Tibial nerve (tissue), 4 donors: ENCODE results near the gene EHD2. TPM values are rescaled to one million over a fixed set of nuclear protein-coding genes. Genes with fewer than 3 reads are reported as not detected.
A peak's percentile ranks its signal among the peaks of the same experiment; 100 is the strongest.

Experiments
- DNase-seq, 2 donors: peaks; one replicate each; pipeline ENCODE4 v3.0.0-alpha.2; 2019; ENCODE audit warnings: low spot score in 2 of 2
- H3K27ac ChIP-seq, 4 donors: fragments of 200-600 bp; sonication (generic) in 3 of 4; one replicate each; pipeline ENCODE4 v1.5.1; 2017 to 2019; ENCODE audit warnings: mild to moderate bottlenecking in 1 of 4
- H3K27me3 ChIP-seq, 2 donors: fragments of 200-600 bp; sonication (generic) in 1 of 2; one replicate each; pipeline versions ENCODE4 v1.5.1 to v1.6.0; 2017 to 2019
- H3K36me3 ChIP-seq, 3 donors: fragments of 200-600 bp; sonication (generic); one replicate each; pipeline ENCODE4 v1.5.1; 2018 to 2019
- H3K4me1 ChIP-seq, 4 donors: fragments of 200-600 bp; sonication (generic) in 3 of 4; one replicate each; pipeline ENCODE4 v1.5.1; 2017 to 2019
- H3K4me3 ChIP-seq, 4 donors: fragments of 200-600 bp; sonication (generic) in 3 of 4; one replicate each; pipeline ENCODE4 v1.5.1; 2017 to 2019; ENCODE audit warnings: mild to moderate bottlenecking in 1 of 4, moderate library complexity in 1 of 4
- H3K9me3 ChIP-seq, 4 donors: fragments of 200-600 bp; sonication (generic) in 3 of 4; one replicate each; pipeline ENCODE4 v1.5.1; 2017 to 2019
- CTCF ChIP-seq, 5 experiments: fragments of 200-600 bp in 3 of 5; fragments of 450-650 bp in 2 of 5; sonication (generic) in 3 of 5; IDR thresholded peaks; one replicate each; pipeline ENCODE4 v1.5.1; 2016 to 2019; ENCODE audit warnings: antibody characterized with exemption in 5 of 5, mild to moderate bottlenecking in 3 of 5, moderate library complexity in 2 of 5
- EP300 ChIP-seq, 2 donors: sonication (generic); formaldehyde crosslinking; IDR thresholded peaks; one replicate each; pipeline ENCODE4 v1.6.1; 2017; ENCODE audit warnings: antibody characterized with exemption in 2 of 2, mild to moderate bottlenecking in 1 of 2
- POLR2A ChIP-seq, 2 donors: fragments of 450-650 bp; IDR thresholded peaks; one replicate each; pipeline ENCODE4 v1.6.1; 2017; ENCODE audit warnings: antibody characterized with exemption in 2 of 2, mild to moderate bottlenecking in 2 of 2, moderate library complexity in 2 of 2
- WGBS, 2 donors: methylation state at CpG; one replicate each; pipeline ENCODE4 v1.1.5; 2018; 5-methylcytosine and 5-hydroxymethylcytosine counted together
- total RNA-seq, 4 donors: library from RNA; depleted of rRNA; stranded (reverse); fragments of >200 nt; gene quantifications; one replicate each; pipeline ENCODE4 v1.1.0, GENCODE V29; 2016

EHD2 gene
- total RNA-seq, 4 donors from 2014 or later, result 128 to 196 (median 159) TPM

DNA sequence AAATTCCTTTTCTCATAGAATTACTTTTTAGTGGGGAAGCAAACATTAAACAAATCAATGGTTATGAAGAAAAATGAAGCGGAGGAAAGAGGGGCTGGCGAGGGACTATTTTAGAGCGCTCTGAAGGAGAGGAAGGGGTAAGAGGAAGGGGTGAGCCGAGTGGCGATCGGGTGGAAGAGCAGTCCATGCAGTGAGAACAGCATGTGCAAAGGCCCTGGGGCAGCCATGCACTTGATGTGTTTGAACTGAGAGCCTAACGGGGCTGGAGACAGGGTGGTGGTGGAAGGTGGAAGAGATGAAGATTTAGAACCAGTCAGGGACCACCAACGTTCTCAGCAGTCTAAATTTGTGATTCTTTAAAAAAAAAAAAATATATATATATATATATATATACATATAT, 17.7 kb downstream of the EHD2 start:
- 90 to 93% methylated on average over 8 of the region's 8 CpGs for WGBS, 2 donors
- TF ChIP-seq CTCF (IDR thresholded peaks at IDR 0.05), result no peak
- TF ChIP-seq POLR2A (IDR thresholded peaks at IDR 0.05), result no peak
- TF ChIP-seq EP300 (IDR thresholded peaks at IDR 0.05), result no peak
- no peaks in the 10 kb centered on the region for H3K27me3 ChIP-seq
- peaks cover 0 to 72% (median 3%) of the 10 kb centered on the region in 3 donors for H3K36me3 ChIP-seq
- peaks cover 0 to 45% (median 12%) of the 10 kb centered on the region in 4 donors for H3K4me1 ChIP-seq
- DNase-seq, result no peak
- no peak overlapping the region for H3K4me3 ChIP-seq
- peak overlapping the region in 2 of 4 donors; percentile 82 to 90 for H3K27ac ChIP-seq
- no peaks in the 10 kb centered on the region for H3K9me3 ChIP-seq

- Histone ChIP-seq H3K9me3 (no peaks in the 10 kb centered on the region), H3K27ac (peak overlapping the region in 1 of 4 donors; percentile 54), H3K4me1 (peaks cover 0 to 5% (median under 1%) of the 10 kb centered on the region in 4 donors), H3K36me3 (peaks cover 0 to 79% (median 5%) of the 10 kb centered on the region in 3 donors), H3K4me3 (no peak overlapping the region), H3K27me3 (no peaks in the 10 kb centered on the region)
- no peak for DNase-seq
- TF ChIP-seq EP300 (IDR thresholded peaks at IDR 0.05) (no peak), POLR2A (IDR thresholded peaks at IDR 0.05) (no peak), CTCF (IDR thresholded peaks at IDR 0.05) (no peak)
- WGBS, 2 donors, result 76 to 89% methylated on average over 3 of the region's 4 CpGs
These were observed 21.9 kb downstream of the EHD2 start for GRCh38 chr19:47735131-47735530.

- H3K27me3 ChIP-seq, result no peaks in the 10 kb centered on the region
- H3K9me3 ChIP-seq, result no peaks in the 10 kb centered on the region
- peak in 1 of 2 donors; percentile 5 for TF ChIP-seq EP300 (IDR thresholded peaks at IDR 0.05)
- TF ChIP-seq POLR2A (IDR thresholded peaks at IDR 0.05), result no peak
- peaks cover 0 to 62% (median 3%) of the 10 kb centered on the region in 3 donors for H3K36me3 ChIP-seq
- WGBS, 2 donors, result 88 to 89% methylated on average over 48 of the region's 48 CpGs
- H3K4me3 ChIP-seq, result no peak overlapping the region
- peak overlapping the region in 1 of 4 donors; percentile 96 for H3K27ac ChIP-seq
- peaks cover 0 to 29% (median 21%) of the 10 kb centered on the region in 4 donors for H3K4me1 ChIP-seq
- no peak for DNase-seq
These were observed 27.8 kb downstream of the EHD2 start for GRCh38 chr19:47740866-47741519.

DNA sequence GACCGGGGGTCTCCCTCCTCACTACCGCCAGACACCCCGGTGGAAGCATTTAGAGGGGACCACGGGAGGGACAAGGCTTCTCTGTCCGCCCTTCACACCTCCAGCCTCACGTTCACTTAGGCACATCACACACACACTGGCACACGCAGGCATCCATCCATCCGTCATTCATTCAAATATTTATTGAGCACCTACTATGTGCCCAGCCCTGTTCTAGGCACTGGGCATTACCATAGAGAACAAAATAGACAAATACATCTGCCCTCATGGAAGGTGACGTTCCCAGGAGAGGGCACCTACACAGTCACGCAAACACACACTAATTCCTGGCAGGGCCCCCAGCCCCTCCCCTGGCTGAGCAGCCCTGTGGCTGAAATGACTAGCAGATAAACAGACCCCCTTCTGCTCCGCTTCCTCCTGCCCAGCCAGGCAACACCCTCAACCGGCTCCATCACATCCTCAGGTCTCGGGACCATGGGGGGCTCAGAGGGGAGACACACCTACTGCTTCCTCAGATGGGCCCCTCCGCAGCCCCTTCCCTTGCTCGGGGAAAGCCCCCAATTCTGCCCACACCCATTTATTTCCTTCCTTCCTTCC, 28.4 kb downstream of the EHD2 start:
- Histone ChIP-seq H3K36me3 (peaks cover 0 to 56% (median 3%) of the 10 kb centered on the region in 3 donors), H3K9me3 (no peaks in the 10 kb centered on the region), H3K27me3 (no peaks in the 10 kb centered on the region), H3K4me1 (peaks cover 0 to 36% (median 27%) of the 10 kb centered on the region in 4 donors), H3K27ac (peak overlapping the region; percentile 92 to 99 (median 97)), H3K4me3 (no peak overlapping the region)
- no peak for TF ChIP-seq CTCF (IDR thresholded peaks at IDR 0.05)
- no peak for TF ChIP-seq POLR2A (IDR thresholded peaks at IDR 0.05)
- TF ChIP-seq EP300 (IDR thresholded peaks at IDR 0.05), result no peak
- 80 to 84% methylated on average over 15 of the region's 15 CpGs for WGBS, 2 donors
- DNase-seq, result no peak

GRCh38 chr19:47742634-47743033, 29.4 kb downstream of the EHD2 start:
- Histone ChIP-seq H3K4me1 (peaks cover 0 to 45% (median 31%) of the 10 kb centered on the region in 4 donors), H3K36me3 (peaks cover 3 to 54% (median 6%) of the 10 kb centered on the region in 3 donors), H3K4me3 (peak overlapping the region in 3 of 4 donors; percentile 26 to 52 (median 46)), H3K27me3 (no peaks in the 10 kb centered on the region), H3K27ac (peak overlapping the region; percentile 92 to 99 (median 97)), H3K9me3 (no peaks in the 10 kb centered on the region)
- DNase-seq, result no peak
- no peak for TF ChIP-seq EP300 (IDR thresholded peaks at IDR 0.05)
- no peak for TF ChIP-seq POLR2A (IDR thresholded peaks at IDR 0.05)
- TF ChIP-seq CTCF (IDR thresholded peaks at IDR 0.05), result no peak
- 10 to 28% methylated on average over 13 of the region's 13 CpGs for WGBS, 2 donors
